HEK293 (cell line): ENCODE results near the gene TPP2.

Experiments
- ATF2 ChIP-seq: fragments of 450-650 bp; formaldehyde crosslinking; IDR thresholded peaks from 2 replicates; pipeline ENCODE4 v1.5.1; 2016; ENCODE audit warnings: missing biosample characterization, missing genetic modification characterization, low read depth
- CTCF ChIP-seq: fragments of 450-650 bp; formaldehyde crosslinking; IDR thresholded peaks from 2 replicates; pipeline ENCODE4 v1.5.1; 2016; ENCODE audit warnings: missing biosample characterization, missing genetic modification characterization
- ELK4 ChIP-seq: IDR thresholded peaks from 2 replicates; pipeline ENCODE4 v1.6.1; 2011; ENCODE audit warnings: mild to moderate bottlenecking, low read depth, low read length, borderline replicate concordance
- PRDM10 ChIP-seq: fragments of 450-650 bp; formaldehyde crosslinking; IDR thresholded peaks from 2 replicates; pipeline ENCODE4 v1.5.1; 2016; ENCODE audit warnings: missing biosample characterization, missing genetic modification characterization
- ZBTB49 ChIP-seq: fragments of 450-650 bp; formaldehyde crosslinking; IDR thresholded peaks from 2 replicates; pipeline ENCODE4 v1.5.1; 2016; ENCODE audit warnings: missing biosample characterization, missing genetic modification characterization, low read depth
- ZNF133 ChIP-seq: fragments of 450-650 bp; formaldehyde crosslinking; IDR thresholded peaks from 2 replicates; pipeline ENCODE4 v1.5.1; 2016; ENCODE audit warnings: missing biosample characterization, missing genetic modification characterization
- ZNF202 ChIP-seq: fragments of 450-650 bp; formaldehyde crosslinking; IDR thresholded peaks from 2 replicates; pipeline ENCODE4 v1.5.1; 2016; ENCODE audit warnings: missing biosample characterization, missing genetic modification characterization, borderline replicate concordance
- ZNF664 ChIP-seq: fragments of 450-650 bp; formaldehyde crosslinking; IDR thresholded peaks from 2 replicates; pipeline ENCODE4 v1.5.1; 2016; ENCODE audit warnings: missing biosample characterization, missing genetic modification characterization

- TF ChIP-seq ZNF664 (tag by site-specific recombination) (no peak), CTCF (no peak), ZBTB49 (tag by site-specific recombination) (no peak), ZNF202 (tag by site-specific recombination) (no peak), ELK4 (no peak), PRDM10 (no peak), ZNF133 (no peak), ATF2 (tag by site-specific recombination) (no peak)
These were observed 38.8 kb upstream of the TPP2 start for GRCh38 chr13:102558029-102558428.
